Keratinocyte (primary cell): Measurements from ENCODE around the gene EGF. TPM values are rescaled to one million over a fixed set of nuclear protein-coding genes. Genes with fewer than 3 reads are reported as not detected.

Experiments
- DNase-seq: peaks from one replicate; pipeline ENCODE4 v3.0.0-alpha.2; 2011; ENCODE audit warnings: low read depth, missing footprints, low spot score
- FAIRE-seq: peaks from 2 replicates; lab custom pipeline; 2011; peaks lifted over from hg19 to GRCh38; lab: Jason Lieb, UNC
- H2AFZ ChIP-seq: 2 replicates; pipeline ENCODE4 v1.6.0; 2012; ENCODE audit warnings: low read length, control low read depth, inconsistent platforms; ENCODE audit not compliant: control insufficient read depth
- H3K27ac ChIP-seq: 2 replicates; pipeline ENCODE4 v1.5.1; 2011; ENCODE audit warnings: low read length; ENCODE audit not compliant: control insufficient read depth, insufficient read depth
- H3K27me3 ChIP-seq: 3 replicates; pipeline ENCODE4 v1.6.0; 2011; ENCODE audit warnings: low read length; ENCODE audit not compliant: control insufficient read depth, insufficient read depth; ENCODE audit errors: extremely low read depth
- H3K36me3 ChIP-seq, 2 experiments: 2 replicates in 1 of 2; 3 replicates in 1 of 2; pipeline ENCODE4 v1.5.1; 2011; ENCODE audit warnings: low read length in 2 of 2, mild to moderate bottlenecking in 1 of 2; ENCODE audit not compliant: control insufficient read depth in 2 of 2, insufficient read depth in 2 of 2; ENCODE audit errors: extremely low read depth in 1 of 2
- H3K4me1 ChIP-seq: 3 replicates; pipeline ENCODE4 v1.5.1; 2011; ENCODE audit warnings: low read length; ENCODE audit not compliant: control insufficient read depth, insufficient read depth; ENCODE audit errors: extremely low read depth
- H3K4me2 ChIP-seq: 3 replicates; pipeline ENCODE4 v1.6.0; 2011; ENCODE audit warnings: low read depth, low read length; ENCODE audit not compliant: control insufficient read depth, insufficient read depth; ENCODE audit errors: extremely low read depth
- H3K4me3 ChIP-seq, 3 experiments: fragments of 200-600 bp in 1 of 3; sonication (generic) in 1 of 3; 2 replicates in 2 of 3; 3 replicates in 1 of 3; pipeline ENCODE4 v1.5.1; 2011 to 2016; ENCODE audit warnings: low read length in 3 of 3, mild to moderate bottlenecking in 3 of 3, control low read depth in 2 of 3, inconsistent platforms in 1 of 3, low read depth in 1 of 3, mixed read lengths in 1 of 3, mixed run types in 1 of 3, moderate library complexity in 1 of 3; ENCODE audit not compliant: control insufficient read depth in 2 of 3, insufficient read depth in 2 of 3; ENCODE audit errors: extremely low read depth in 1 of 3
- H3K79me2 ChIP-seq: 2 replicates; pipeline ENCODE4 v1.6.0; 2012; ENCODE audit warnings: low read length; ENCODE audit not compliant: control insufficient read depth, insufficient read depth
- H3K9ac ChIP-seq: 3 replicates; pipeline ENCODE4 v1.6.0; 2011; ENCODE audit warnings: low read length; ENCODE audit not compliant: control insufficient read depth, insufficient read depth; ENCODE audit errors: extremely low read depth
- H3K9me1 ChIP-seq: 3 replicates; pipeline ENCODE4 v1.6.0; 2011; ENCODE audit warnings: low read length; ENCODE audit not compliant: control insufficient read depth, insufficient read depth; ENCODE audit errors: extremely low read depth
- H3K9me3 ChIP-seq: 2 replicates; pipeline ENCODE4 v1.5.1; 2012; ENCODE audit warnings: low read depth, low read length; ENCODE audit not compliant: control insufficient read depth
- H4K20me1 ChIP-seq: 3 replicates; pipeline ENCODE4 v1.6.0; 2011; ENCODE audit warnings: low read length; ENCODE audit not compliant: control insufficient read depth, insufficient read depth; ENCODE audit errors: extremely low read depth
- CTCF ChIP-seq, 3 experiments: IDR thresholded peaks in 1 of 3; conservative IDR thresholded peaks in 1 of 3; optimal IDR thresholded peaks in 1 of 3; 2 replicates in 2 of 3; 3 replicates in 1 of 3; pipeline versions ENCODE3 to v1.5.1; 2011; ENCODE audit warnings: low read length in 3 of 3, mild to moderate bottlenecking in 3 of 3, moderate library complexity in 2 of 3, control low read depth in 1 of 3, inconsistent platforms in 1 of 3; ENCODE audit not compliant: insufficient read depth in 2 of 3; ENCODE audit errors: extremely low read depth in 1 of 3
- EZH2 ChIP-seq: IDR thresholded peaks from one replicate; pipeline ENCODE4 v1.6.1; 2012; ENCODE audit warnings: inconsistent platforms, mild to moderate bottlenecking, low read length, moderate library complexity
- dilution Hi-C: fragments of 300-500 bp; cut with MboI; formaldehyde crosslinking; loops from one replicate; pipeline ENCODE4 v1.7.0; 2020; ENCODE audit warnings: low sequenced_read_pairs; ENCODE audit not compliant: extremely low pct_ligation_motif_present
- polyA plus RNA-seq, 5 experiments: library from polyadenylated mRNA; depleted of rRNA in 3 of 5; stranded (reverse) in 3 of 5; stranded (forward) in 1 of 5; unstranded in 1 of 5; fragments of >200 nt; gene quantifications; 1 replicate in 1 of 5; 2 replicates in 3 of 5; 3 replicates in 1 of 5; pipeline versions ENCODE4 v1.2.1 to v1.2.3, GENCODE V29; 2011 to 2012; ENCODE audit warnings: missing spikeins in 2 of 5, low read depth in 1 of 5, low replicate concordance in 1 of 5

The EGF gene
- polyA plus RNA-seq, 1 donor (not counting 4 experiments of a cell fraction or from before 2014, with no cell fraction given) = 1.3 TPM

- no peak overlapping the region for H3K9ac ChIP-seq
Observed at GRCh38 chr4:109908731-109909130, 4.0 kb upstream of the EGF start.

GRCh38 chr4:109910256-109910655 is 2.4 kb upstream of the EGF start:
- TF ChIP-seq EZH2 (no peak), CTCF (optimal IDR thresholded peaks at IDR 0.05 in 1 of 3, IDR thresholded peaks at IDR 0.05 in 1 of 3, conservative IDR thresholded peaks at IDR 0.05 in 1 of 3; ENCODE audit: extremely low read depth in 1 of 3, insufficient read depth in 2 of 3, low read length in 3 of 3) (no peak)
- no peak overlapping the region for H3K4me2 ChIP-seq
- H3K4me1 ChIP-seq = no peaks in the 10 kb centered on the region
- no peaks in the 10 kb centered on the region for H4K20me1 ChIP-seq
- no peaks in the 10 kb centered on the region for H3K79me2 ChIP-seq
- H3K9ac ChIP-seq = no peak overlapping the region
- H3K4me3 ChIP-seq = no peak overlapping the region
- H3K9me3 ChIP-seq = no peaks in the 10 kb centered on the region
- H3K27ac ChIP-seq = no peak overlapping the region
- H3K9me1 ChIP-seq = no peaks in the 10 kb centered on the region
- dilution Hi-C loops = no loop called here
- no peak for DNase-seq
- FAIRE-seq = no peak
- H3K36me3 ChIP-seq = no peaks in the 10 kb centered on the region
- H3K27me3 ChIP-seq = no peaks in the 10 kb centered on the region
- H2AFZ ChIP-seq = no peak overlapping the region

More at GRCh38 chr4:109908731-109909130, 4.0 kb upstream of the EGF start:
- DNase-seq (no peak), FAIRE-seq (no peak)
- Histone ChIP-seq H3K9me1 (no peaks in the 10 kb centered on the region), H3K36me3 (no peaks in the 10 kb centered on the region), H3K27ac (no peak overlapping the region), H3K4me1 (no peaks in the 10 kb centered on the region), H3K9me3 (no peaks in the 10 kb centered on the region), H3K27me3 (no peaks in the 10 kb centered on the region), H2AFZ (no peak overlapping the region), H3K4me3 (no peak overlapping the region), H3K79me2 (no peaks in the 10 kb centered on the region), H4K20me1 (no peaks in the 10 kb centered on the region), H3K4me2 (no peak overlapping the region)
- dilution Hi-C loops = no loop called here
- TF ChIP-seq EZH2 = no peak
- no peak for TF ChIP-seq CTCF (optimal IDR thresholded peaks at IDR 0.05 in 1 of 3, IDR thresholded peaks at IDR 0.05 in 1 of 3, conservative IDR thresholded peaks at IDR 0.05 in 1 of 3; ENCODE audit: extremely low read depth in 1 of 3, insufficient read depth in 2 of 3, low read length in 3 of 3)
